ENCODE measurements around the gene PFKP.

DNA sequence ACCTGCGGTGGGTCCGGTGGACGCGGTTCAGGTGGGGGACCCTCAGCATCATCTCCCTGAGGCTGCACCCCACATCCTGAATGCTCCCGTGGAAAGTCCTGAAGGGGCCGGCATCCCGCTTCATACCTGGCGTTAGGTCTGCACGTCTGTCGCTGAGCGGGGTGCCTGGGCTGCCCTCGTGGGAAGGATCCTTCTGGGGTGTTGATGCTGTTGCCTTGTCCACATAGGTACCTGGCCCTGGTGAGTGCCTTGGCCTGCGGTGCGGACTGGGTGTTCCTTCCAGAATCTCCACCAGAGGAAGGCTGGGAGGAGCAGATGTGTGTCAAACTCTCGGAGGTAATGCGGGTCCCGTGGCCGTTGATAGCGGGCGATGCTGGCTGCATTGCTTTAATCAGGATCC lies 37.8 kb downstream of the PFKP start:
- TF ChIP-seq, protein P1, sequence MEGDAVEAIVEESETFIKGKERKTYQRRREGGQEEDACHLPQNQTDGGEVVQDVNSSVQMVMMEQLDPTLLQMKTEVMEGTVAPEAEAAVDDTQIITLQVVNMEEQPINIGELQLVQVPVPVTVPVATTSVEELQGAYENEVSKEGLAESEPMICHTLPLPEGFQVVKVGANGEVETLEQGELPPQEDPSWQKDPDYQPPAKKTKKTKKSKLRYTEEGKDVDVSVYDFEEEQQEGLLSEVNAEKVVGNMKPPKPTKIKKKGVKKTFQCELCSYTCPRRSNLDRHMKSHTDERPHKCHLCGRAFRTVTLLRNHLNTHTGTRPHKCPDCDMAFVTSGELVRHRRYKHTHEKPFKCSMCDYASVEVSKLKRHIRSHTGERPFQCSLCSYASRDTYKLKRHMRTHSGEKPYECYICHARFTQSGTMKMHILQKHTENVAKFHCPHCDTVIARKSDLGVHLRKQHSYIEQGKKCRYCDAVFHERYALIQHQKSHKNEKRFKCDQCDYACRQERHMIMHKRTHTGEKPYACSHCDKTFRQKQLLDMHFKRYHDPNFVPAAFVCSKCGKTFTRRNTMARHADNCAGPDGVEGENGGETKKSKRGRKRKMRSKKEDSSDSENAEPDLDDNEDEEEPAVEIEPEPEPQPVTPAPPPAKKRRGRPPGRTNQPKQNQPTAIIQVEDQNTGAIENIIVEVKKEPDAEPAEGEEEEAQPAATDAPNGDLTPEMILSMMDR (IDR thresholded peaks at IDR 0.05; ENCODE audit: insufficient read depth, low read length, poor library complexity, severe bottlenecking): no peak
- TF ChIP-seq EZH2phosphoT487 (conservative IDR thresholded peaks at IDR 0.05; ENCODE audit: low read length): no peak

All from SU-DHL-6 (cell line).